Dedifferentiated amniotic fluid mesenchymal stem cell (primary cell): ENCODE results near the gene ASXL3.

Experiments
- DNase-seq: peaks from one replicate; pipeline ENCODE4 v3.0.0-alpha.2; 2016; ENCODE audit errors: extremely low spot score

The ASXL3 gene

GRCh38 chr18:33583901-33584300, 5.9 kb downstream of the ASXL3 start:
- DNase-seq, result no peak

DNA sequence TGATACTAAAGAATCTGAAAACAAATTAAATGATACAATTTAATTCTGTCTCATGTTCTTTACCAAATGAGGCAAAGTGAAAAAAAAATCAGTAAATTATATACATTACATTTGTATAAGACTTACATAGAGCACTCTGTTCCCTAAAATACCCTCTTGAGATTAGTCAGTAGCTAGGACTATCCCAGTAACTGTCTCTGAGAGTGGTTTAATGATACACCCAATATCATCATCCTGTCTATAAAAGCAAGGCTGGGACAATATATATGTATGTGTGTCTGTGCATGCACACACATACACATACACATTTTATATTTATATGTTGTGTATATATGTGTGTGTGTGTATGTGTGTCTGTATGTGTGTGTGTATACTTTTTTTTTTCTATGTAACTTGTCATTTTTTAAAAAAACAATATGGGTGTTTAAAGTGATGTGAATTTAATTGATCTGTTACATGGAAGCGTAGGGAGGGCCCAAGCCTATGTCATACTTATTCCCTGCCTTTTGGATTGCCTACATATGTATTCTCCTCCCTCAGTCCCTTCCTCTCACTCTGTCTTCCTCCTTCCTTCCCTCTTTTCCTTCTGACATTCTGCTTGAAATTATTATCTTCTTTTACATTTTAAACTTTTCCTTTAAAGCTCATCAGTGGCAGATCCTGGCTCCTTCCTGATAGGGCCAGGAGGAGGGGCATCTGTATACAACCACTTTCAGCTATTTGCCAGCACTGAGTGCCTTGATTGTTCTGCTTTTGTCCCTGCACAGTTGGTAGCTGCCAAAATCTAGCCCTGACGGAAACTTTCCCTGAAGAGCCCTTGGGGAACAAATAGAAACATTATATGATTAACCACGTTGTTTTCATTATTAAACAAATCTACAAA, 6.8 kb downstream of the ASXL3 start:
- DNase-seq, result no peak

GRCh38 chr18:33585431-33585775, 7.4 kb downstream of the ASXL3 start:
- no peak for DNase-seq

DNA sequence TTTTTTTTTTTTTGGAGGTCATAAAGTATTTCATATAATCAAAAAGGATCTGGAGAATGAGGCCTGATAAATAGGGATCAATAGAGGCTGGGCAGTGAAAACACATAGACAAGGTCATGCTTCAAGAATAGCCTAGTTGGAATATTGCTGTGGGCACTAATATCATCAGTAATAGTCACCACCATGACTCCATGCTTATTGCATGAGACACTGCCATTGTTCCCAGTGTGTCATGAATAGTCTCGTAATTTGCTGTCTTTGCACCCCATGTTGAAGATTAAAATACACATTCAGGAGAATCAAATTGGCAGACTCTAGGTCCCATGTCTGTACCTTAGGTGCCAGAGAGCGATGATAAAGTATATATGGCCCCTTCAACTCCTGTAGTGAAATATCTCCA, 10.3 kb downstream of the ASXL3 start:
- no peak for DNase-seq

DNA sequence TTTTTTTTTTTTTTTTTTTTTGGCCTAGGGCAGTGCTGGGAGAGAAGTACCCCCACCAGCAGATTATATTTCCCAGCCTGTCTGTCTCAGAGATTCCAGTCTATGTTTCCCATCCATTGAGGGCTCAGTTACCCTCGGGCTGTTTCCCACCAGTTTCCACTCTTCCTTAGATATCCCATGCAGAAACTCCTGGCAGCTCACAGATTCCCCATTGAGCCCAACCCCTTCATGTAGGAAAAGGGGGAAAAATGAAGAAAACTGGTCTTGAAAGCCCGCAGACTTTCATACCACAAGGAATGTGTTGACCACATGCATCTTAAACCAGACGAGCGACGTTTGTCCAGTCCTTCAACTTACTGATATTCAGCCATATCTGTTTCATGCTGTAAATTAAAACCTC, 15.2 kb downstream of the ASXL3 start:
- no peak for DNase-seq

GRCh38 chr18:33594799-33595198, 16.8 kb downstream of the ASXL3 start:
- no peak for DNase-seq

DNA sequence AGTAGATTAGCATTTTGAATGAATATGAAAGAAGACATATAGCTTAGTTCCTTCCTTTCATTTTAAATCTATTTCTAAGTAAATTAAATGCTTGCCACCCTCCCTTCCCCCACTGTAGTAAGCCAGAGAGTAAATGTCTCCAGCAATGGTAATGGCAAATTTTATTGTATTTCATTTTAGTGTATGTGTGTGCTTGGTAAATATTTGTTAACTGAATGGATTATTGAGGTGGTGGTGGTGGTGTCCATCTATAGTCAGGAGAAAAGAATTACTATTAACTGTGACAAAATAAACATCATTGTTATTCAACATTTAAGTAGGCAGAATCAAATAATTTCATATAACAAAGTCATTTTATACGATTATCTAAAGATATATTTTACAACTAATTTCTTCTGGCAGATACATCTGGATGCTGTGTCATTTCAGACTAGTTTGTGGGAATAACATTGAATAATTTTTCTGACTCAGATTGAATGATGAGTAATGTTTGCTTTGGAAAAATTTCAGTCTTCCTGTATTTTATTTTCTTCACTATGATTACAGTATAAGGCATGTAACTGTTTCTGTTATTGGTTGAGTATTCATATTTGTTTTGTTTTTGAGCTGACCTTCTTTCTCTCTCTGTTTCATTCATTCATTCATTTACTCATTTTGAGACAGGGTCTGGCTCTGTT, 18.3 kb downstream of the ASXL3 start:
- peak; percentile 75 for DNase-seq

DNA sequence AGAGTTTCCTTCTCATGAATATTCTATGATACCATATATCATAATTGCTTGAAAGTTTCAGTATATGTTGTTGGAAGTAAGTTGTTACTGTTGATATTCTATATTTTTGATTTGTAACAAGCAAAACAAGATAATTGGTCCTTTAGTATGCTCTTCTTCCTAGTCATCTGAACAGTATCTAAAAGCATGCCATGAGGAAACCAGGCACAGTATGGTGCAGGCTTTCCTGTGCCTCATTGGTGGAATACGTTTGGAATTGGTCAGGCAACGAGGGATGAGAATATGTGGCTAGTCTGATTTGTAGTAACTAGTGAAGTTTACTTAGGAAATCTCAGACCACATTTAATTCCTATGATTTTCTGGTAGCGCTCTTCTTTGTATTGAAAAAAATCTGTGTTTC, 22.8 kb downstream of the ASXL3 start:
- no peak for DNase-seq

DNA sequence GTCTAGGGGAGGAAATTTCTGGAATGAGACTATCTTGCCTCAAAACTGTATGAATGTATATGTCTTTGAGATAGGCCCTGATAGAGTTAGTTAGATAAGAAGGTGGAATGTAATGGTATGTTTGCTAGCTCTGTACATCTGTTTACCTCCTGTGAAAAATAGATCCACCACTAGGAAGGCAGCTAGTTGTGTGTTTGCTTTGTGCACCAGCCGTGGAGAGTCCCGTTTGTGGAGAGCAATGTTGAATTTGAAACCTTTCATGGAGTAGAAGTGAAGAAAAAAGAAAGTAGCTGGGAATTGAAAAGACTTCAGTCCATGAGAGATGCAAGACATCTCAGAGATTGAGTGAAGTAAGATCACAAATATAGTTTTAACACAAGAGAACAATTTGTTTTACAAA, 25.4 kb downstream of the ASXL3 start:
- no peak for DNase-seq

DNA sequence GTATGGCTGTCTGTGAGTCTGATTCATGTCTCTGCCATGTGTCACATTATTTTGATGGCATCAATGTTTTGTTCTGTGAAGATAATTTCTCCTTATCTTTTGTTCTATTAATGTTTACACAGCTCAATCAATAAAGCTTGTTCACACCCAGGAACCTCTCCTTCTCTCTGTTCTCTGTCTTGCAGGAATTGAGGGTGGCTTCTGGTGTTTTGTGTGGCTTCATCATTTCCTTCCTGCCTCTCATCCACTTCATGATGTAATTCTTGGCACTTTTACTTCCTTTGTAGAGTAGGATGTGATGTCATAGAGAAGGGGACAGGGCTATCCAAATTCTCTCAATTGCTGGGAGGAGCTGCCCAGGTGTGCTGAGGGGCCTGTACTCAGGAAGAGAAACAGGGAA, 27.2 kb downstream of the ASXL3 start:
- no peak for DNase-seq

DNA sequence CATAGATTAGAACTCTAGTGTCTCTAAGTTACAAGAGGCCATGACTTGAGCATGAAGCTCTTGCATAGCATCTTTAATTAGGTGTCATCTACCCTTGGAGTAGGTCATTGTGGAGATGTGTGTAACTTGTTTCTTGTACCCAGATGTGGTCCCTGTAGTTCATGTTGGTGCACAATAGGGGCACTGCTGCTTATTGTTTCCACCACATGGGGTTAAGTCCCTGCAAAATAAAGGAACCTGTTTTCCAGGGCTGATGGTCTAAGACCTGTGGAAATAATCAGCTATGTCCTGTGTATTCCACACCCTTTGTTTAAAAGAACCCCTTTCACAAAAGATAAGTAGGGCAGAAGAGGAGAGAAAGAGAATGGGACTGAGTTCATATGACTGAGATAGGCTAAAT, 28.6 kb downstream of the ASXL3 start:
- no peak for DNase-seq

DNA sequence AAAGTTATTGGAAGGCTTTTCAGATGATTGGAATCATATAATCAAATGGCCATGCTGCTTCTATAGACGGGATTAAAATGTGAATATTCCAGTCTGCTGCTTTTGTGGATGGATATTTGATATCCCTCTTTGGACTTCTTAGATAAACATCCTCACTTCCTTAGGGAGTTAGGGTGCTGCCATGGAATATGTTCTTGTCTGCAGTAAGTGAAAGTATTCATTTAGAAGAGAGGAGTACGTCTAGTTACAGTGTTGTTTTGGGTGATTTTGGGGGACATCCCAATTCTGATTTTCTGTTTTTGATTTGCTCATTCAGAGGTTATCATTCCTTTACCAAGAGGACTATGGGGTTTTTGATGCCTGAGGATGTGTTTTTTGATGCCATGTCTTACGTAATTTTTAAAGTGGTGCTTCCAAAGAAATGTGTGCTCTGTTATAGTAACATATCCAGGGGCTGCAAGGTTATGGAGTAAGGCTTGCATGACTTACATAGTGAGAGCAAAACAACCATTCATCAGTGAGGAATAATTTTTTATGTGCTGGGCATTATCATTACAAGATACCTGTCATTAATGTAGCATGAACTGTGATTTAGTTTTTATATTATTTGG, 33.6 kb downstream of the ASXL3 start:
- no peak for DNase-seq

DNA sequence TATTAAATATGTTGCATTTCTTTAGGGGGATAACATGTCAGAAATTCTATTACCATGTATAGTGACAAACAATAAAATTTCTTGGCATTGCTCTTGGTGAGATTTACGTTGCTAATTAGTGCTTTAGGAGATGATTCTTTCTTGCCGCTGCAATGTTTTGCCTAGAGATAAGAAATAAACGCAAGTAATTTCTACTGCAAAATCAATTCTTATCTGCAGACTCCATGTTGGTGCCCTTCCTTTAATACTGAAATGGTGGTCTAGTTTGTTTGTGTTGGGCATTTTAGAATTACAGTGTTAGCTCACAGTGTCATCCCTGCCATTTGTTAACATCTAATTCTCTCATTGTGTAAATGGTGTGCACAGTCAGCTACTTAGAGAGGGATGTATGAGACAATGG, 34.6 kb downstream of the ASXL3 start:
- DNase-seq, result no peak

GRCh38 chr18:33616556-33616955, 38.5 kb downstream of the ASXL3 start:
- no peak for DNase-seq

- DNase-seq, result no peak
Observed at GRCh38 chr18:33627114-33627513, 49.1 kb downstream of the ASXL3 start.

GRCh38 chr18:33630476-33630875, 52.5 kb downstream of the ASXL3 start:
- no peak for DNase-seq

DNA sequence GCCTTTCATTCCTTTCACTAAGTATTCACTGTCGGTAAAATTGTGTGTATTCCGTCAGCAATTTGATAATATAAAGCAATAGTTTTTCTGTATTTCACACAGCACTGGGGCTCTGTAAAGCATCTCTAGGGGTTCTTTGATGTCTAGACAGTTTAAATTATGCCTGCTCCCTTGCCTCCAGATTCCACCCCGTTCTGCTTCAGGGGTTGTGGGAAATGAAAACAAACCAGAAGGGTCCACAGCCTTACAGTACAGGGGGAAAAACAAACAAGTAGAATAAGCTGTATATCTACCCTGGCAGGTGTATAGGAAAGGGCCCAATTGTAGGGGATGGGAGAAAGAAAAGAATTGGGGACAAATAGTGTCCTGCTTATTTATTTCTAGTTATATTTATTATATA, 63.1 kb downstream of the ASXL3 start:
- no peak for DNase-seq

DNA sequence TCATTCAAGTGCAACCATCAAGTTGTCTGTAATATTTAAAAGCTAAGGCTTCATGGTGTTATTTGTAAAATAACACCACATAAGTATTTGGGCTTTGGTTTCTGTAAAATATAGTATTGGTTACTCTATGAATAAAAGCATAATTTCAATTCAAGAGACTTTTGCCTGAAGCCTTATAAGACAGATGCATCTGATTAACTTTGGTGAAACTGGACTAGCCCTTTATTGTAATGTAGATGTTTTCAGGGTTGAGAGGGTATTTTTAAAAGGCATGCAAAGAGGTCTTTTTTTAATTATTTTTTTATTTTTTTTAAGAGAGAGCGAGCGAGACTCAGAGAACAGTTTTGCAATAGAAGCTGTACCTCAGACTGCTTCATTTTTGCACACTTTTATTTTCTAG, 66.5 kb downstream of the ASXL3 start:
- no peak for DNase-seq

GRCh38 chr18:33647365-33647764, 69.3 kb downstream of the ASXL3 start:
- no peak for DNase-seq

GRCh38 chr18:33652635-33653034, 74.6 kb downstream of the ASXL3 start:
- no peak for DNase-seq

GRCh38 chr18:33653231-33653630, 75.2 kb downstream of the ASXL3 start:
- DNase-seq, result no peak

GRCh38 chr18:33656889-33657448, 79.0 kb downstream of the ASXL3 start:
- no peak for DNase-seq
